ENCODE results near the gene ZNF398.
"Not testable (repeated sequence)": the region's sequence is repeated elsewhere in the genome, so short reads cannot be mapped to it uniquely, and the experiment has no call there.

ZNF398 gene

DNA sequence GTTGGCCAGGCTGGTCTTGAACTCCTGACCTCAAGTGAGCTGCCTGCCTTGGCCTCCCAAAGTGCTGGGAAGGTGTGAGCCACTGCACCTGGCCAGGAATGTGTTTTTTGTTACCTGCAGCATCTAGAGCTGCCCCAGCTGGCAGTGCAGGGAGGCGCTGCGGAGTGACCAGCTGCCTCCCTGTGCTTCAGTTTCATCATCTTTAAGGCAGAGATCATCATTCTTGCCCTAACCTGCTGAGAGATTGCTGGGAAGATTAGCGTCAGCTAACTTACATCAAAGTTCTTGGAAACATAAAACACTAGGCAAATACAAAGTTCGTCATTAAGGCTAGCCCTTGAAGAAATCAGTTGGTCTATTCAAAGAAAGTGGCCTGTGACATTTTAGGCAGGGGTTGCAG is 50.4 kb downstream of the ZNF398 start:
- no peak for DNase-seq

DNA sequence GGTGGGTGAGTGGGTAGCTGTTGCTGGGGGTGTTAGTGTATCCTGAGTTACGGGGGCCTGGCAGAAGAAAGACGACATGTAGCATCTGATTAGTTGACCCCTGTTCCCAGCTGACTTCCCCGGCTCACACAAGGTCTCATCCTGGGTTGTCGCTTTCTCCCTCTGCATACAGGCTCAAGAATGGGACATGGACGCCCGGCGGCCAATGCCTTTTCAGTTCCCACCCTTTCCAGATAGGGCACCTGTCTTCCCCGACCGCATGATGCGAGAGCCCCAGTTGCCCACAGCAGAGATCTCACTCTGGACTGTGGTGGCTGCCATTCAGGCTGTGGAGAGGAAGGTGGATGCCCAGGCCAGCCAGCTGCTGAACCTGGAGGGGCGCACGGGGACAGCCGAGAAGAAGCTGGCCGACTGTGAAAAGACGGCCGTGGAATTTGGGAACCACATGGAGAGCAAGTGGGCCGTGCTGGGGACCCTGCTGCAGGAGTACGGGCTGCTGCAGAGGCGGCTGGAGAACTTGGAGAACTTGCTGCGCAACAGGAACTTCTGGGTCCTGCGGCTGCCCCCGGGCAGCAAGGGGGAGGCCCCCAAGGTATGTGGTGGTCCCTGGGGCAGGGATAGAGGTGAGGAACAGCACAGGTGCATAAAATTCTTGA is 51.0 kb downstream of the ZNF398 start:
- DNase-seq = no peak

DNA sequence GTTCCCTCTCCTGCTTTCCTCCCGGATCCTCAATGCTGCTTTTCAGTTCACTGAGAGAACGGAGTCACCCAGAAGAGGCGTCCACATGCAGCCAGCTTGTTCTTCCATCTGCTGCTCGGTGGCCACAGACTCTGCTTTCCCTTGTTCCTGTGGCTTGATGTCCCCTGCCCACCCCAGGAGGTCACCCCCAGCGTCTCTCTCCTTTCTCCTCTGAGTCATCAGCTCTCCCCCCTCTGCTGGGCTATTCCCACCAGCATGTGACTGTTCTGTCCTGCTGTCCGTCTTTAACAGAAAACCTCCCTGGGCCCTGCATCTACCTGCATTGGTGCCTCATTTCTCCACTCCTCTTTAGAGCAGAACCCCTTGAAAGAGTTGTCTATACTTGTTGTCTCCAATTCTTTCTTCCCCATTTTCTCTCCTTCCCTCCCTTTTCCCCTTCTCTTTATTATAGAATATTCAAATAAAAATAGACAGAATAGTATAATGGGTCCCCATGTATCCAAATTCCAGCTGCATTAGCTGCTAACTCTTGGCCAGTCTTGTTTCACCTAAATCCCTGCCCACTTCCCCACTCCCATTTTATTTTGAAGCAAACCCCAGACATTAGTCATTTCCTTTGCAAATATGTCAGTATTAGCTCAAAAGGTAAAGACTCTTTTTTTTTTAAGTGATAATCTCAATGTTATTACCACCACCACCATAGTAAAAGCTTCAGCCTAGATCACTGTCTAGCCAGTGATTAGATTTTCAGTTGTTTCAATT is 52.2 kb downstream of the ZNF398 start:
- DNase-seq = no peak

DNA sequence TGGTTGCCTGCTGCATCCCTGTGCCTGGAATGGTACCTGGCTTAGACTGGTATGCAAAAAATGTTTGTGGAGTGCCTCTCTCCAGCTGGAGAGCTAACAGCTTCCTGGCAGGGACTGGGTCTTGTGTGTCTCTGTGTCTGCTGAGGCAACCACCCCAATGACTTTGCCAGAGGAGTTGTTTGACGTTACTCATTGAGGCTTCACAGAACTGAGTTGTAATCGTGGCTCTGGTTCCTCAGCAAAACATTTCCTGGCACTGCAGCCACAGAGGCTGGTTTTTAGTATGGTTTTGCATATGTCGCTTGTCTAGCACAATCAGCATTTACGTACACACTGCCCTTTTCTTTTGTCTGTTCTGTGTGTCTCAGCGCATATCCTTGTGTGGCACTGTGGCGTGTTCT is 55.6 kb downstream of the ZNF398 start:
- DNase-seq = no peak

DNA sequence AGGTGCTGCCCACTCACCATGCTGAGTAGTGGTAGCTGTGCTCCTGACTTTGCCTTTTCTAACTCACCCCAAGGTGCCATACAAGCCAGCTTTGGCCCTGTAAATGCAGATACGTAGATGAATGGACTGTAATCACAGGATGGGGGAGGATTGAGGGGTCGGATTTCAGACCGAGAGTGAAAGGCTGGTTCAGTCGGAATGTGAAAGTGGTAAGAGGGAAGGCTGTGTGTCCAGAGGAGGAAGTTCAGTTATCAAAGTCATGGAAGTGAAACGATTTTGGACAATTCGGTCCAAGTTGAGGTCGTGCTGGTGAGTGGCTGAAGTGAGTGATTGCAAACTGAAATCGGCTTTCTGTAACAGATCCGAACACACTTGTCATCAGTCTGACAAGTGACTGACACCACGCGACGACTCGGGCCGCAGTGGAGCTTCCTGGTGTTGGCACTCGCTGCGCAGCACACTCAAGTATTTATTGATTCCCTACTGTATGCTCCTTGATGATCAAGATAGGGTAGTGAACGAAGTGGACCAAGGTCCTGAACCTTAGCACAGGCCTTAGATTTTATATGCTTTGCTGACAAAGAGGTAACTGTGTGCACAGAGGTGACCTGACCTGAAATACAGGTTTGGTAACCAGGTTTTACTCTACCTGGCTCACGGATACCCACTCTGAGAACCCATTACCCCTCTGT is 58.6 kb downstream of the ZNF398 start:
- no peak for DNase-seq

DNA sequence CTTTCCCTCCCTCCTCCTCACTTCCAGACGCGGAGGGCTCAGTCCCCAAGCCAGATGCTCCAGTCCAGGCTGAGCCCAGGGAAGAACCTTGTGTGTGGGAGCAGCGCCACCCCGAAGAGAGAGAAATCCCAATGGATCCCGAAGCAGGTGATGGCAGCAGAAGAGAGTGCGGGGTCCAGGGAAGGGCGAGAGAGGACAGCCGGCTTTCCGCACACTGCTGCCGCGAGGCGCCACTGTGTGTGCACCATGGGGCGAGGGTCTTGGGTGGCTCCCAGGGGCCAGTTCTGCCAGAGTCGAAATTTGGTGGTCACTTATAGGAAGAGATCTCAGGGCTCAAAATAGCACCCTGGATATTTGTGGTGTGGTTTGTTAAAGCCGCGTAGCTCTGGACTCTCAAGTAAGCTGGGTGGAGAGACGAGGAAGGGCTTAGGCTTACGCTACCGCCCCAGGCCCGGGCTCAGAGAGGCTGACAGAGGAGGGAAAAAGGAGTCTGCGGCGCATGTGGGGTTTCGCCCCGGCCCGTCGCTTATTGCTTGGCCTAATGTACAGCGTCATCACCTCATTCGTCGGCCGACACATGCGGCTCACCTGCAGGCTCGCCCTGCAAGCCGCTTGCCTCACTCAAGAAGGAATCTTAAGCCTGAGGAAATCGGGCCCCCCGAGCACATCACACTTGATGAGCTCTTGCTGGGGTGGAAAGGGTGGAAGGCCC is 60.2 kb downstream of the ZNF398 start:
- no peak for DNase-seq

DNA sequence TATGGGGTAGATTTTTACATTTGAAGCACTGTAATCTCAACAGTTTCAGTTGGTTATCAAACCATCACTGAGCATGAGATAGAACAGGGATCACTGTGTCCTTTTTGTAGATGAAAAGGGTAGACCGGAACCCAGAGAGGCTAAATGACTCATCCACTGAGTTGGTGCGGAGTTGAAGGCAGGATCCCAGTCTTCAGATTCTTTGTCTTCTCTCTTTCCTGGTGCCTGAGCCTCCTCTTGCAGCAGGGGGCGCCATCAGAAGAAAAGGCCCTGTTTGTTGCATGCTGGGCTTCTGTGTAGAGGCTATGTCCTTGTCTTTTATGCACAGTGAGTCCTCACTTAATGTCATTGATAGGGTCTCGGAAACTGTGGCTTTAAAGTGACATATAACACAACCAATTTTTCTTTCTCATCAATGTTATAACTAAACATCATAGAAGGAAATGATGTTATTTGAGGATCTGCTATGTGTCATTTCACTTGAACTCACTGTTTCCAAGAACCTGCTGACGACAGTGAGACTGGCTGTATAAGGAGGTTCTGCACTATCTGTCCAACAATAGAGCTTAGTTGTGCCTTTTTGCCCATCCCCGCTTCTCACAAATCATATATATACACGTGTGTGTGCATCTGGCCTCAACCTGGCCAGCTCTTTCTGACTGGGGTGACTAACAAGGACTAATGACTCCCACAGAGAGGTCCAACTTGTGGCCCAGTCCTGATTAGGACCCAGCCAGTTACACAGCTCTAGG is 62.4 kb downstream of the ZNF398 start:
- DNase-seq = peak; percentile 65

DNA sequence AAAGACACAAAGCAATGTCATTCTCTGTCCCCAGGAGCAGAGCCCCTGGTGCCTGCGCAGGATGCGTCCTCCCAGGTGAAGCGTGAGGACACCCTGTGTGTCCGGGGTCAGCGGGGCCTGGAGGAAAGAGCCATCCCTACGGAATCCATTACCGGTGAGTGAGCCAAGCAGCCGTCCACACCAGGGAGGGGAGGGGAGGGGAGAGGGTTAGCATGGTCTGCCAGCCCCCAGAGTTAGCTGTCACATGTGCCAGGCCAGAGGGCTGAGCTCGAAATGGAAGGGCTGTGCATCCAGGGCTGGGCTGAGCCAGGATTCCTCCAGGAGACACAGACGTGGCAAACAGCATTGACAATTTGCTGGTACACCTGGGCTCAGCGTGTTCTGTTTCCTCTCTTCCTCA is 63.3 kb downstream of the ZNF398 start:
- DNase-seq = no peak

DNA sequence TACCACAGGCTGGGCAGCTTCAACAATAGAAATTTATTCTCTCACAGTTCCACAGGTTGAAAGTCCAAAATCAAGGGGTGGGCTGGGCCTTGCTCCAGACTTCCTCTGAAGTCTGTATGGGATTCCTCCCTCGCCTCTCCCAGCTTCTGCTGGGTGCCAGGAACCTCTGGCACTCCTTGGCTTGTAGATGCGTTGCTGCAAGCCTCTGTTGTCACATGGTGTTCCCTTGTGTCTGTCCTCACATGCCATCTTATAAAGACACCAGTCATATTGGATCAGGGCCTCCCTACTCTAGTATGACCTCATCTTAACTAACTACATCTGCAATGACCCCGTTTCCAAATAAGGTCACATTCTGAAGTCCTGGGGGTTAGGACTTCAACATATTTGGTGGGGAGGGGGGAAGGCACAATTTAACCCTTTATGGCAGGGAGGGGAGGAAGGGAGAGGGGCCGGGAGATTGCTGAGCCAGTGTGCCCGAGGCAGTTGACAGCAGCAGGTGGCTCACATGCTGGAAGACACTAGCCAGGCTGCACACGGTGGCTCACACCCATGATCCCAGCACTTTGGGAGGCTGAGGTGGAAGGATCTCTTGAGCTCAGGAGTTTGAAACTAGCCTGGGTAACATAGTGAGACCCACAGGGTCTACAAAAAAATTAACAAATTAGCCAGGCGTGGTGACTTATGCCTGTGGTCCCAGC is 66.9 kb downstream of the ZNF398 start:
- no peak for DNase-seq

DNA sequence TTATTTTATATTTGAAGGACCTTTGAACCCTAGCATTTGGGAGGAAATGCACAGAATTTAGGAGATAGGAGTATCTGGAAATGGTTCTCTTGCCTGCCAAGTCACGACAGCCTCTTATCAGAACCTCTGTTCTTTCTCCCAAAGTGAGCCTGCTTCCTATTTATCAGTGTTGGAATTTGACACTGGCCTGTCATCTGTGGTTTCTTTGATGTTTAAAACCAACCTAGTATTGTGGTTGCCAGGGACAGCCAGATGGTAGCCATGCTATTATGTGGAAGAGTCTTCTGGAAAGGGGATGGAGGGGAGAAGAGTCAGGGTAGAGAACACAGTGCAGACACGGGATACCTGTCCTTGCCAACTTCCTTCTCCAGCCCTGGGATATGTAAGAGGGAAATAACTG is 69.1 kb downstream of the ZNF398 start:
- DNase-seq = no peak

DNA sequence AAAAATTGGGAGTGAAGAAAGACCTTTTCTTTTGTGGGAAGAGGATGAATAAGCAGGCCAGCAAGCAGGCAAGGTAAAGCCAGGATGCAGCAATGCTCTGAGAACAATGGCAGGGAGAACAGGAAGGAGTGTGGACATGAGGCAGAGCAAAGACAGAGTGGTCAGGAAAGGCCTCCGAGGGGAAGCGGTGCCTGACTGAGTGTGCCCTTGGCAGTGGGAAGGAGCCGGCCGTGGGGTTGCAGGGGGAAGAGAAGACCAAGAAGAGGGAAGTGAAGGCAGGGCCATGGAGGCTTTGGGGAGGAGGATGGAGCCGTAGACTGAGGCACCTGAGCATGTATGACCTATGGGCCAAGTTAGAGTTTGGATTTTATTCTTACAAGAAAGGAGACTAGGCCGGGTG is 70.3 kb downstream of the ZNF398 start:
- no peak for DNase-seq

DNA sequence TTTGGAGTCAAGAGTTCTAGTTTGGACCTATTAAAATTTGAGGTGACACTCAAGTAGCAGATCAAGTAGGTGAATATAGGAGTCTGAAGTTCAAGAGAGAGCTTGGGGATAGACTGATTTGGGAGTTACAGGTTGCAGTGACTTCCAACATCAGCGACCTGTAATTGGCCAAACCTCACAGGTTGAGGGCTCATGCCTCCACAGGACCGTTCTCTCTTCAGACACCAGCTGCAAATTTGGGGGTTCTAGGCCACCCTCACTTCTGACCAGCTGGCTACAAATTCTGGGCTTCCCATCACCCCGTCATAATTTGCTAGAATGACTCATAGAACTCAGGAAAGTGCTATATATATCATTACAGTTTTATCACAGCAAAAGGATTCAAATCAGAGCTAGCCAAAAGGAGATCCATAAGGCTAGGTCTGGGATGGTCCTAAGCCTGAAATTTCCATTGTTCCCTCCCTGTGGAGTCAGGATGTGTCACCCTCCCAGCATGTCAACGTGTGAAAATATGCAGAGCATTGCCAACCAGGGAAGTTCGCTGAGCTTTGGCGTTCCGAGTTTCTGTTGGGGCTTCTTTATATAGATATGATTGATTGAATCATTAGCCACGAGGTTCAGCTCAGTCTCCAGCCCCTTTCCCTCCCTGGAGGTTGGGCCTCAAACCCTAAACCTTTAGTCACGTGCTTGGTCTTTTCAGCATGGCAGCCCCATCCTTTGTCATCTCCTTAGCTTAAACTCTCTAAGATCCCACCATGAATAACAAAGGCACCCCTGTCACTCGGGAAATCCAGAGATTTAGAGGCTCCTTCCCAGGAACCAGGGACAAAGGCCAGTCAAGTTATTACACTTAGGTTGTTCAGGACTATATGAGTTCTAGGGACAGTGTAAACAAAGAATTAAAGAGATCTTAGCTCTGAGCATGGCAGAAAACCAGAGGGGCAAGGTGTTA is 71.5 kb downstream of the ZNF398 start:
- DNase-seq = no peak

DNA sequence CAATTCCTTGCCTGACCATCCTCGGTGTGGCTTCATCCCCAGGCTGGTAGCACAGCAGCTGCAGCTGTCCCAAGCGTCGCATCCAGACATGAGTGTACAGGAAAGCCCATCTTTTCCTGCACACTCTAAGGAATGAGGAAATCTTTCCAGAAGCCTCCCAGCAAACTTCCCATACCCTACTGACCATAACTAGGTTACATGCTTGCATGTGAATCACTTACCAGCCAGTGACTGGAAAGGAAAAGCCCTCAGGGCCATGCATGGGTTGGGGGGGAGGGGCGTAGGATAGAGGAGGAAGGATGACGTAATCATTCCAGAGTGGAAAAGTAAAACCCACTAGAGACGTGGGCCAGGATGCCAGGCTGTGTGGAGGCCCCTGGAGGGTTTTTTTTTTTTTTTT is 73.3 kb downstream of the ZNF398 start:
- DNase-seq = no peak

DNA sequence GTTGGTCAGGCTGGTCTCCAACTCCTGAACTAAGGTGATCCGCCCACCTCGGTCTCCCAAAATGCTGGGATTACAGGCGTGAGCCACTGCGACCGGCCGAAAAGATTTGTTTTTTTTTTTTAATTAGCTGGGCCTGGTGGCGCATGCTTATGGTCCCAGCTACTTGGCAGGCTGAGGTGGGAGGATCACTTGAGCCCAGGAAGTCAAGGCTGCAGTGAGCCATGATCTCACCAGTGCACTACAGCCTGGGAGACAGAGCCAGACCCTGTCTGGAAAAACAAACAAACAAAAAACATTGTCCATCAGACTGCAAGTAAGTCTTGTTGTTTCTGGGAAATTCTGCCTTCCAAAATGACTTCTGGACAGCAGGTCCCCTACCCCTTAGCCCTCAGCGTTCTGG is 75.9 kb downstream of the ZNF398 start:
- DNase-seq = no peak

DNA sequence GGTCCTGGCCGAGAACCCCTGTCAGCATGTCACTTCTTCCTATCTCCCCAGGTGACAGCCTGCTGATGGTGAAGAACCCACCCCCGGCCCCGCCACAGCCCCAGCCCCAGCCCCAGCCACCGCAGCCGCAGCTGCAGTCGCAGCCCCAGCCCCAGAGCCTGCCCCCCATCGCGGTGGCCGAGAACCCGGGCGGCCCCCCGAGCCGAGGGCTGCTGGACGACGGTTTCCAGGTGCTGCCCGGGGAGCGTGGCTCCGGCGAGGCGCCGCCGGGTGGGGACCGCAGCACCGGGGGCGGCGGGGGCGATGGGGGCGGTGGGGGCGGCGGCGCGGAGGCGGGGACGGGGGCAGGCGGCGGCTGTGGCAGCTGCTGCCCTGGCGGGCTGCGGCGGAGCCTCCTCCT is 76.5 kb downstream of the ZNF398 start:
- no peak for DNase-seq

DNA sequence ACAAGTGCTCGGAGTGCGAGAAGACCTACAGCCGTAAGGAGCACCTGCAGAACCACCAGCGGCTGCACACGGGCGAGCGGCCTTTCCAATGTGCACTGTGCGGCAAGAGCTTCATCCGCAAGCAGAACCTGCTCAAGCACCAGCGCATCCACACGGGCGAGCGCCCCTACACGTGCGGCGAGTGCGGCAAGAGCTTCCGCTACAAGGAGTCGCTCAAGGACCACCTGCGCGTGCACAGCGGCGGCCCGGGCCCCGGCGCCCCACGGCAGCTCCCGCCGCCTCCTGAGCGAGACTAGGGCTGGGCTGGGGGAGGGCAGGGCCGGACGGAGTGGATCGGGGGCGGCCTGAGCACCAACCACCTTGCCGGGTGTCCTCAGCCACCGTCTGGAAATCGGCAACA is 77.1 kb downstream of the ZNF398 start:
- DNase-seq = no peak

DNA sequence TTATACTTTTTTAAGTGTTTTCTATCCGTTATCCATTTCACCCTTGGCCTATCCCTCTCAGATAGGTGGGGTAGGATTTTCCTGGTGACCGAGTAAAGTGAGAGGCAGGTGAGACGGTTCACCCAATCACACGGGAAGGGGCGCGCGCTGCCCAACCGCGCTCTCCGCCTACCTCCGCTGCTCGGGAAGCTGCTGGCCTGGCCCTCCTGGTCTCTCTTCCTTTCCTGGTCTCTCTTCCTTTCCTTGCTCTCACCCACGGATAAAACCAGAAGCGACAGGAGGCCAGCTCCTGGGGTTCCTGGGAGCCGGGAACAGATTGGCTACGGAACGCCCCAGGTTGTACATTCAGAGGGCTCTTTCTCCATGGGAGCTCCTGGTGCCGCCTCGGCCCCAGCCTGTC is 77.9 kb downstream of the ZNF398 start:
- no peak for DNase-seq

DNA sequence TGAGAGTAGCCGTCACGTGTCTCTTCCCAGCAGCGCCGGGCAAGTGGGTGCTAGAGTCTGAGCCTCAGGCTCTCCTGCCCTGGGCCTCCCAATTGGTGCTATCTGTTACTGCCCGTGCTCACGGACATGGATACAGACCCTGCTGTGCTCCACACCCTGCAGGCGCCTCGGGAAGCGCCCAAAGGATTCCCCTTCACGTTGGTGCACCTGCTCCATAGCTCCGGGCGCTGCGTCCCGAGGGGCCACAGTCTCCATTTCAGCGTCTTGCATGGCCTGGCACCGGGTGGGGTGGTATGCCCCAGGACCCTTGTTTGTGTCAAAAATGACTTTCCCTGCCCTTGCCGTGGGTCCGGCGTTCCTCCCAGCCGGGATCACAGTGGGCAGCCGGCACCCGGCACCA is 78.4 kb downstream of the ZNF398 start:
- no peak for DNase-seq

DNA sequence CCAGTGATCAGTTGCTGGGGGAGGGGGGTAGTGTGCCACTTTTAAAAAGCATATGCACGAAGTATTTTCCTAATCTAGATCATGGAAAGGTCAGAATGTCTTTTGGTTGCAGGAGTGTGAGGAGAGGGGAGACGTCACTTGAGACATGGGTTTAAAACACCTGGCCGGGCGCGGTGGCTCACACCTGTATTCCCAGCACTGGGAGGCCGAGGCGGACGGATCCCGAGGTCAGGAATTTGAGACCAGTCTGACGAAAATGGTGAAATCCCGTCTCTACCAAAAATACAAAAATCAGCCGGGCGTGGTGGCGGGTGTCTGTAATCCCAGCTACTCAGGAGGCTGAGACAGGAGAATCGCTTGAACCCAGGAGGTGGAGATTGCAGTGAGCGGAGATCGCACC is 79.1 kb downstream of the ZNF398 start:
- DNase-seq = not testable (repeated sequence)

DNA sequence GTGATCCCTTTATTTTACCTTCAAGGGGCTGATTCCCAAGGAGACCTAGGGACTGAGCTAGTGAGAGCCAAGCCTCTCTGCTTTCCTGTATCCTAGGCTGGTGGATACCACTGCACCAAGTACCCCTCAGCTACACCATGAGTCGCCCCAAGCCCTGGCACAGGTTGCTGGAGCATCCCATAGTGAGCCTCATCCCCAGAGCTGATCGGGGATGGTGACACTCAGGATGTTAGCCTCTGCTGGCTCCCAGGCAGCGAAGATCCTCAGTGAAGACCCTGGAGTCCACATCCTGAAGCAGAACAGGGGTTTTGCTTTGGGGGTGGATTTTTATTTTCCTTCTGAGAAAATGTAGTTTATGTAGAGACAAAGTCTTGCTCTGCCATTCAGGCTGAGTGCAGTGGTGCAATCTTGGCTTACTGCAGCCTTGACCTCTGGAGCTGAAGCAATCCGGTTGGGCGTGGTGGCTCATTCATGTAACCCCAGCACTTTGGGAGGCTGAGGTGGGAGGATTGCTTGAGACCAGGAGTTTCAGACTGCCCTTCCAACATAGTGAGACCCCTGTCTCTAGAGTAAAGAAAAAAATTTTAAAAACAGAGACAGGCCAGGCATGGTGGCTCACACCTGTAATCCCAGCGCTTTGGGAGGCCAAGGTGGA is 79.7 kb downstream of the ZNF398 start:
- no peak for DNase-seq

All from CD4-positive, alpha-beta T cell treated with Interleukin-10 for 1 hour (primary cell).